Astrocyte of the spinal cord (primary cell): ENCODE measurements around the gene ARHGEF10L.

Source experiments
- DNase-seq: peaks from one replicate; pipeline ENCODE4 v3.0.0; 2011; ENCODE audit warnings: low read depth, low spot score
- H3K4me3 ChIP-seq: 2 replicates; pipeline ENCODE4 v1.5.1; 2011; ENCODE audit warnings: low read depth, mild to moderate bottlenecking, low read length, moderate library complexity
- in situ Hi-C: cut with HindIII; loops from 2 replicates; pipeline ENCODE4 v1.10.0; 2017; ENCODE audit warnings: low sequenced_read_pairs
- TF ChIP-seq, protein P1 (sequence below): IDR thresholded peaks from 2 replicates; pipeline ENCODE4 v1.5.1; 2012; ENCODE audit warnings: low read depth, mild to moderate bottlenecking, low read length, inconsistent platforms

Gene ARHGEF10L

DNA sequence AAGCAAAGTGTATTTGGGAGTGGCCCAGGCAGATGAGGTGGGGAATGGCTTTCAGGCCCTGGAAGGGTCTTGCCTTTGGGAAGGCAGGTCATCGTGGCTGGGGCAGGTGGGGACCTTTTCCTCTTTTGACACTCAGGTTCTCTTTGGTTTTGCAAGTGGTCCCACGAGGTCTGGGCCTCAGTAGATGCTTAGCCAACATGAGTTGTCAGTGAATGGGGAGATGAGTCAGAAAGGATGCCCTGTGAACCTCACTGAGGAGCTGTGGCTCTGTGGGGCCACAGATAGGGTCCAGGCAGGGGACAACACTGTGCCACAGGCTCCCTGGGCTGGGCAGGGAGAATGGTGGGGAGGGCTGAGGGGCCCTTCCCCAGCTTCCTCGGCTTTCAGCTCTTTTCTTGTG lies 19.0 kb downstream of the ARHGEF10L start:
- TF ChIP-seq, protein P1, sequence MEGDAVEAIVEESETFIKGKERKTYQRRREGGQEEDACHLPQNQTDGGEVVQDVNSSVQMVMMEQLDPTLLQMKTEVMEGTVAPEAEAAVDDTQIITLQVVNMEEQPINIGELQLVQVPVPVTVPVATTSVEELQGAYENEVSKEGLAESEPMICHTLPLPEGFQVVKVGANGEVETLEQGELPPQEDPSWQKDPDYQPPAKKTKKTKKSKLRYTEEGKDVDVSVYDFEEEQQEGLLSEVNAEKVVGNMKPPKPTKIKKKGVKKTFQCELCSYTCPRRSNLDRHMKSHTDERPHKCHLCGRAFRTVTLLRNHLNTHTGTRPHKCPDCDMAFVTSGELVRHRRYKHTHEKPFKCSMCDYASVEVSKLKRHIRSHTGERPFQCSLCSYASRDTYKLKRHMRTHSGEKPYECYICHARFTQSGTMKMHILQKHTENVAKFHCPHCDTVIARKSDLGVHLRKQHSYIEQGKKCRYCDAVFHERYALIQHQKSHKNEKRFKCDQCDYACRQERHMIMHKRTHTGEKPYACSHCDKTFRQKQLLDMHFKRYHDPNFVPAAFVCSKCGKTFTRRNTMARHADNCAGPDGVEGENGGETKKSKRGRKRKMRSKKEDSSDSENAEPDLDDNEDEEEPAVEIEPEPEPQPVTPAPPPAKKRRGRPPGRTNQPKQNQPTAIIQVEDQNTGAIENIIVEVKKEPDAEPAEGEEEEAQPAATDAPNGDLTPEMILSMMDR: no peak
- no peak overlapping the region for H3K4me3 ChIP-seq
- in situ Hi-C loops: no loop called here
- no peak for DNase-seq

DNA sequence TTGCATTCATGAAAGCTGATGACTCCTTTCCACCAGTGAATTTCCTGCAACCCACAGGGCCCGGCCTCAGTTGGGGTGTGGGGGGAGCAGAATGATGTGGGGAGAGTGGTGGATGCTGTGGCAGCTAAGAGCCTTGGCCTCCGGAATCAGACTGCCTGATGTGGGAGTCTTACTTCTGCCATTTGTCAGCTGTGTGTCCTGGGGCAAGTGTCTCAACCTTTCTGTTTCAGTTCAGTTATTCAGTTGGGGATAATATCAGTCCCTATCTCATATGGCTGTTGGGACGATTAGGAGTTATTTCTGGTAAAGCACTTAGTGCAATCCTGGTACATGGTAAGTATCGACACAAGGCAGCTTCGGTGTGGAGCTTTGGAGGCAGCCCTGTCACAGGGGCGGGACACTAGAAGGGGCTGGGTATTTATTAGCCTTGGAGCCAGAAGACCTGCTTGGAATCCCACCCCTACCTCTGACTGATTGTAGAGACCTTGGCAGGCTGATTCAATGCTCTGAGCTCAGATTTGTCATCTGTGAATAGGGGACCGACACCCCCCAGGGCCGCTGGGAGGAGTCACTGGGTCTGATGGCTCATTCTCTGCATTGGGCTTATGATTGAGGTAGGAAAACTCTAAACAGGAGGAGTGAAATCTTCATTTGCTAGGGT lies 19.6 kb downstream of the ARHGEF10L start:
- no peak overlapping the region for H3K4me3 ChIP-seq
- in situ Hi-C loops: no loop called here
- DNase-seq: no peak
- TF ChIP-seq, protein P1: no peak

DNA sequence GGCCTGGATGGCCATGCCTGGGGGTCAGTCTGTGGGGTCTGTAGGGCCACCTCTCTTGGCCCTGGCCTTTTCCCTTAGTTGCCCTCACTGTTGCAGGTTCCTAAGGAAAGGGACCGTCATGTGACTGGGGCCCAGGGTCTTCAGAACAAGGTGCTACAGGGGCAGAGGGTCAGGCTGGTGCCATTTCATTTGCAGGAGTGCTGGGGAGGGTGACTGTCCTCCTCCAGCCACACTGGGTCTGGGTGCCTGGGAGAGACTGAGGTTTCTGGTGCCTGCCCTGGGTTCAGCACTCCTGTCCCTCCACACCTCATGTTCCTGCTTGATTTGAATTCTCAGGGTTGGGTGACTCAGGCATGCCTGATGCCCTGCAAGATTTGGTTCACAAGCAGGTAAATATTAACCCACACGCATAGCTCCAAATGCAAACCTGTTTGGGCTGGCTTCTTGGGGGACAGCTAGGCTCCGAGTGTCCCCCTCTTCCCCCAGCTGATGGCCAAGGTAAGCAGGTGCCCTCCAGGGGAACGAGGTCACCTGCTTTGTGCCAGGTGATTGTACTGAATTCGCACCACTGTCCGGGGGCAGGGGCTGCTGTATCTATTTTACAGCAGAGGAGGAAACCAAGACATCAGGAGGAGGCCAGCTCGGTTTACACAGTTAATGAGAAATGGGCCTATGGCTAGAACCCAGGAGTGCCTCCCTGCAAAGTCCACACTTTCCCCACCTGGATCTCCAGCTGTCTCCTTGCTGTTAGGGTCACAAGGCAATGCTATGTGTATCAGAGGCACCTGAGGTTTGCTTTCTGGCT lies 20.3 kb downstream of the ARHGEF10L start:
- in situ Hi-C loops: no loop called here
- H3K4me3 ChIP-seq: no peak overlapping the region
- no peak for DNase-seq
- TF ChIP-seq, protein P1: no peak

DNA sequence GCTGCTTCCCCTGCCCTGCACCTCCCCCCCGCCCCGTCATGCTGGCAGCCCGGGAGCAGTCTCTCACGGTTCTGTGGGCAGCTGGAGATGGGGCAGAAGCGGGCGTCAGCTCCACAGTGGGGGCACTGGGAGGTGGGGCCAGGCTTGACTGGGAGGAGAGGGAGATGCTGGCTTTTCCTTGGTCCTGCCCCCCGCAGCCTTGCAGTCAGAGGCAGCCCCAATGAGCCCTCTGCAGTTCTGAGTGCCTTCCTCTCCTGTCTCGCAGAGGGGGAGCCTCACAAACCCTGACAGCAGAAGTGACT lies 21.7 kb downstream of the ARHGEF10L start:
- peak; percentile 18 for DNase-seq
- H3K4me3 ChIP-seq: no peak overlapping the region
- in situ Hi-C loops: no loop called here
- TF ChIP-seq, protein P1: no peak

DNA sequence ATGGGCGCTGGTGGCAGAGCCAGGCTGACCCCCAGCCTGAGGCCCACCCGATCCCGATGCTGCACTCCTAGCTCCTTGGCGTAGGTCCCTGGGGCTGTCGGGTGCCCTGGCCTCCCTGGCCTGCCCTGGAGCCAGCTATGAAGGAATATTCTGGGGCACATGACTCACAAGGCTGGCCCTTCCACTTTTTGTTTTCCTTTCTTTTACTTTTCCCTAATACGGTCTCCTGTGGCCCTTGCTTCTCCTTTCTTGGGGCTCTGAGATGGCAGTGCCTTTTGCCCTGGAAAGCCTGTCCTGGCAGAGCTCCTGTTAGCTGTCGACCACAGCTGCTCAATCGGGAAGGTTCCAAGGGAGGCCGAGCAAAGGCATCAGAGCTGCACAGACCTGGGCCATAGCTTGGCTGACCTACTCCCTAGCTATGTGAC lies 22.1 kb downstream of the ARHGEF10L start:
- in situ Hi-C loops: no loop called here
- no peak overlapping the region for H3K4me3 ChIP-seq
- TF ChIP-seq, protein P1: no peak
- peak; percentile 45 for DNase-seq

DNA sequence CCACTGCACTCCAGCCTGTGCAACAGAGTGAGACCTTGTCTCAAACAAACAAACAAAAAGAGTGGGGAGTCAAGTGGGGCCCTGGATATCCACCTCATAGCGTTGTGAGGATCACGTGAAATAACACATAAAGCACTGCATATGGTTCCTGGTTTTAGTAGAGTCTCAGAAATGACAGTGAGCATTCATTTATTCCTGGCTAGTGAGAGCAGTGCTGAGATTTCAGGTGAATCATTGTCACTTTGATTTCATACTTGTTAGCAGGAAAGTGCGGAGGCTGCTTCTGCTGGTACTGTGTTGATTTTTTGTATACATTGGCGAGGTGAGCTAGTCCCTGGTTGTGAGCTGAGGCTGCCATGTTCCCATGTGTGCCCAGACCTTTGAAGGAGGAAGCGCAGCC lies 22.9 kb downstream of the ARHGEF10L start:
- no peak overlapping the region for H3K4me3 ChIP-seq
- in situ Hi-C loops: no loop called here
- DNase-seq: no peak
- TF ChIP-seq, protein P1: no peak
